A673 (cell line): ENCODE measurements around the gene IDI2. TPM values are rescaled to one million over a fixed set of nuclear protein-coding genes. Genes with fewer than 3 reads are reported as not detected.

Experiments
- BruUV-seq: library from RNA; stranded (reverse); fragments of 400-500 nt; replicated peaks from 2 replicates; lab custom pipeline; 2021; lab: Mats Ljungman, UMichigan
- CTCF ChIA-PET: fragments of 300-600 bp; sonication (Branson Sonifier 250); formaldehyde crosslinking; loops from one replicate; lab custom pipeline; 2022; ENCODE audit warnings: antibody characterized with exemption; lab: Charles Lee
- POLR2A ChIA-PET: fragments of 300-600 bp; sonication (Branson Sonifier 250); formaldehyde crosslinking; loops from one replicate; lab custom pipeline; 2022; ENCODE audit warnings: antibody characterized with exemption; ENCODE audit not compliant: low non-redundant PET; lab: Charles Lee
- DNase-seq: peaks from one replicate; pipeline ENCODE4 v3.0.0-alpha.2; 2015; ENCODE audit warnings: low spot score
- H3K27ac ChIP-seq: fragments of 200-600 bp; sonication (generic); 2 replicates; pipeline ENCODE4 v1.5.1; 2016; ENCODE audit warnings: mixed run types, low read depth, mild to moderate bottlenecking, mixed read lengths, antibody characterized with exemption, low read length; ENCODE audit not compliant: poor library complexity, severe bottlenecking
- H3K27me3 ChIP-seq: fragments of 200-600 bp; sonication (generic); replicated peaks from 2 replicates; pipeline ENCODE4 v1.6.1; 2017; ENCODE audit warnings: mixed run types, low read depth, mild to moderate bottlenecking, mixed read lengths, antibody characterized with exemption, low read length; ENCODE audit not compliant: insufficient read depth, poor library complexity
- H3K36me3 ChIP-seq: fragments of 200-600 bp; sonication (generic); 2 replicates; pipeline ENCODE4 v1.6.1; 2016; ENCODE audit warnings: mixed run types, mild to moderate bottlenecking, mixed read lengths, antibody characterized with exemption, low read length; ENCODE audit not compliant: insufficient read depth, poor library complexity, severe bottlenecking
- H3K4me1 ChIP-seq: fragments of 200-600 bp; sonication (generic); 2 replicates; pipeline ENCODE4 v1.6.1; 2017; ENCODE audit warnings: mixed run types, mild to moderate bottlenecking, mixed read lengths, antibody characterized with exemption, low read length; ENCODE audit not compliant: insufficient read depth, poor library complexity, severe bottlenecking
- H3K4me3 ChIP-seq: fragments of 200-600 bp; sonication (generic); 2 replicates; pipeline ENCODE4 v1.5.1; 2016; ENCODE audit warnings: low read depth, mixed run types, mild to moderate bottlenecking, mixed read lengths, low read length; ENCODE audit not compliant: poor library complexity, severe bottlenecking
- H3K9me3 ChIP-seq: fragments of 200-600 bp; sonication (generic); 2 replicates; pipeline ENCODE4 v1.6.1; 2016; ENCODE audit warnings: mixed run types, low read depth, mild to moderate bottlenecking, mixed read lengths, antibody characterized with exemption, low read length; ENCODE audit not compliant: poor library complexity, severe bottlenecking
- CTCF ChIP-seq: fragments of 300-800, 200-600 bp; sonication (generic); conservative IDR thresholded peaks from 2 replicates; pipeline ENCODE4 v1.5.1; 2017; ENCODE audit warnings: low read depth, mild to moderate bottlenecking, antibody characterized with exemption, low read length, moderate library complexity, mixed read lengths
- EZH2 ChIP-seq: fragments of 200-600 bp; sonication (generic); IDR thresholded peaks from 2 replicates; pipeline ENCODE4 v1.6.1; 2017; ENCODE audit warnings: borderline replicate concordance, low read depth, mild to moderate bottlenecking, mixed read lengths, antibody characterized with exemption, low read length; ENCODE audit not compliant: poor library complexity, severe bottlenecking
- intact Hi-C: fragments of 100-400 bp; cut with micrococcal nuclease; formaldehyde crosslinking; loops from one replicate; pipeline ENCODE4 v1.10.0; 2022; ENCODE audit not compliant: unreplicated experiment
- total RNA-seq: library from RNA; stranded (reverse); gene quantifications from 2 replicates; pipeline ENCODE4 v1.2.3, GENCODE V29; 2021

Gene IDI2
- total RNA-seq, 1 experiment from 2014 or later, result not detected

- peaks cover 14% of the 10 kb centered on the region for H3K9me3 ChIP-seq
- H3K4me3 ChIP-seq, result no peak overlapping the region
- H3K27ac ChIP-seq, result no peak overlapping the region
- H3K4me1 ChIP-seq, result no peaks in the 10 kb centered on the region
- POLR2A ChIA-PET, result no interaction called here
- no peak for DNase-seq
- TF ChIP-seq CTCF (no peak), EZH2 (no peak)
- H3K36me3 ChIP-seq, result peaks cover 94% of the 10 kb centered on the region
- intact Hi-C loops, result no loop called here
- BruUV-seq, result no TSS peak
- H3K27me3 ChIP-seq, result no peaks in the 10 kb centered on the region
- CTCF ChIA-PET, result no interaction called here
Measured at GRCh38 chr10:1006573-1006972, 19.1 kb downstream of the IDI2 start.

GRCh38 chr10:1003884-1004670, 21.6 kb downstream of the IDI2 start:
- ChIA-PET CTCF (no interaction called here), POLR2A (no interaction called here)
- no peaks in the 10 kb centered on the region for H3K27me3 ChIP-seq
- BruUV-seq, result no TSS peak
- no peak overlapping the region for H3K4me3 ChIP-seq
- no peak for DNase-seq
- no peaks in the 10 kb centered on the region for H3K4me1 ChIP-seq
- intact Hi-C loops, result no loop called here
- peaks cover 96% of the 10 kb centered on the region for H3K36me3 ChIP-seq
- H3K9me3 ChIP-seq, result peaks cover 17% of the 10 kb centered on the region
- no peak overlapping the region for H3K27ac ChIP-seq
- TF ChIP-seq CTCF, result no peak
- TF ChIP-seq EZH2, result no peak

GRCh38 chr10:1002425-1003006, 23.1 kb downstream of the IDI2 start:
- no peak overlapping the region for H3K4me3 ChIP-seq
- TF ChIP-seq EZH2 (no peak), CTCF (no peak)
- POLR2A ChIA-PET, result no interaction called here
- CTCF ChIA-PET, result no interaction called here
- no peak overlapping the region for H3K27ac ChIP-seq
- no peaks in the 10 kb centered on the region for H3K27me3 ChIP-seq
- no TSS peak for BruUV-seq
- H3K36me3 ChIP-seq, result peaks cover 96% of the 10 kb centered on the region
- H3K4me1 ChIP-seq, result no peaks in the 10 kb centered on the region
- DNase-seq, result no peak
- peaks cover 17% of the 10 kb centered on the region for H3K9me3 ChIP-seq
- intact Hi-C loops, result no loop called here
